Thoracic aorta endothelial cell (primary cell): ENCODE results near the gene SLC35D3. TPM values are rescaled to one million over a fixed set of nuclear protein-coding genes. Genes with fewer than 3 reads are reported as not detected.

Experiments used
- small RNA-seq: library from RNA; depleted of rRNA; stranded (forward); fragments of <200 nt; gene quantifications from one replicate; pipeline ENCODE3, GENCODE V24; 2012
- total RNA-seq: library from RNA; depleted of rRNA; stranded (reverse); fragments of >200 nt; gene quantifications from 2 replicates; pipeline ENCODE4 v1.2.3, GENCODE V29; 2012

The SLC35D3 gene
- total RNA-seq = not detected in 2 replicates

GRCh38 chr6:136921936-136922684, at the start of gene SLC35D3:
TSS of gene SLC35D3 (plus strand) at chr6:136922301. CDS start at chr6:136922429, 128 bp downstream.

Small RNAs within 50 kb of the gene (small RNA-seq; reads per million reads assigned to genes)
- not detected for gene RF00019
- gene RPL35AP3 = not detected

Other genes starting within 250 kb of the SLC35D3 start
- 25.5 and 28.1 TPM in 2 replicates for gene MAP3K5, start 129.8 kb upstream of the SLC35D3 start, total RNA-seq
- 5.3 and 5.5 TPM in 2 replicates for gene PEX7, start 99.7 kb upstream of the SLC35D3 start, total RNA-seq
- not detected in 2 replicates for gene IL20RA, start 122.7 kb downstream of the SLC35D3 start, total RNA-seq